SK-N-SH treated with all-trans-retinoic acid at 6 μM for 48 hours (cell line): ENCODE data around the gene HMGB4.

Experiments used
- ISL1 ChIP-seq: fragments of 250-450 bp; sonication (Bioruptor Pico); IDR thresholded peaks from 2 replicates; pipeline ENCODE4 v2.1.2; 2022; ENCODE audit warnings: mild to moderate bottlenecking, moderate library complexity
- ZFP3 ChIP-seq: fragments of 250-450 bp; sonication (Bioruptor Pico); IDR thresholded peaks from 2 replicates; pipeline ENCODE4 v1.5.0; 2020; ENCODE audit warnings: mild to moderate bottlenecking, moderate library complexity
- ZFP30 ChIP-seq: fragments of 450-650 bp; formaldehyde crosslinking; IDR thresholded peaks from 2 replicates; pipeline ENCODE4 v1.5.0; 2022; ENCODE audit warnings: mild to moderate bottlenecking, moderate library complexity
- TF ChIP-seq, protein P1 (sequence below): fragments of 250-450 bp; sonication (Bioruptor Pico); IDR thresholded peaks from 2 replicates; pipeline ENCODE4 v1.8.0; 2021; ENCODE audit warnings: low read depth, mild to moderate bottlenecking, moderate library complexity, borderline replicate concordance
- TF ChIP-seq, protein P2 (sequence below): fragments of 250-450 bp; sonication (Bioruptor Pico); IDR thresholded peaks from 2 replicates; pipeline ENCODE4 v1.8.0; 2020; ENCODE audit warnings: mild to moderate bottlenecking, moderate library complexity, borderline replicate concordance
- TF ChIP-seq, protein P3 (sequence below): fragments of 250-450 bp; sonication (Bioruptor Pico); IDR thresholded peaks from 2 replicates; pipeline ENCODE4 v1.5.1; 2020; ENCODE audit warnings: low read depth, mild to moderate bottlenecking, moderate library complexity

DNA sequence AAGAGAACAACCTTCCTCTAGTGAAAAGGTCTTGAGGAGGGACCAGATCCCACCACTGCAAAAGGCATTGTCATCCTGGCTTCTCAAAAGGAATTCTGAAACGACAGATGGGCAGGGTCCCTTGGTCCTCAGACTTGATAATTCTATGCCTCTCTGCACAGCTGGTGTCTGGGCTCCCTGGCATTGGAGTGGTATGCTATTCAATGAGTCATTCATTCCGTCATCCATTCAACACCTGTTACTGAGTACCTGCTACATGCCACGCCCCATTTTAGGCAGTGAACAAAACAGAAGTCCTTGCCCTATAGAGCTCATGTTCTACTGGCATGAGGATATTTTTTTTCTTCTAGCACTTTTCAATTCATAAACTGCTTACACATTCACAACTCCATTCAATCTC lies 45.8 kb upstream of the HMGB4 start:
- TF ChIP-seq, protein P1, sequence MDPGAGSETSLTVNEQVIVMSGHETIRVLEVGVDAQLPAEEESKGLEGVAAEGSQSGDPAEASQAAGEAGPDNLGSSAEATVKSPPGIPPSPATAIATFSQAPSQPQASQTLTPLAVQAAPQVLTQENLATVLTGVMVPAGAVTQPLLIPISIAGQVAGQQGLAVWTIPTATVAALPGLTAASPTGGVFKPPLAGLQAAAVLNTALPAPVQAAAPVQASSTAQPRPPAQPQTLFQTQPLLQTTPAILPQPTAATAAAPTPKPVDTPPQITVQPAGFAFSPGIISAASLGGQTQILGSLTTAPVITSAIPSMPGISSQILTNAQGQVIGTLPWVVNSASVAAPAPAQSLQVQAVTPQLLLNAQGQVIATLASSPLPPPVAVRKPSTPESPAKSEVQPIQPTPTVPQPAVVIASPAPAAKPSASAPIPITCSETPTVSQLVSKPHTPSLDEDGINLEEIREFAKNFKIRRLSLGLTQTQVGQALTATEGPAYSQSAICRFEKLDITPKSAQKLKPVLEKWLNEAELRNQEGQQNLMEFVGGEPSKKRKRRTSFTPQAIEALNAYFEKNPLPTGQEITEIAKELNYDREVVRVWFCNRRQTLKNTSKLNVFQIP (CRISPR knock-in tag), result no peak
- TF ChIP-seq ZFP3 (CRISPR knock-in tag), result no peak
- no peak for TF ChIP-seq ZFP30 (CRISPR knock-in tag)
- TF ChIP-seq, protein P2, sequence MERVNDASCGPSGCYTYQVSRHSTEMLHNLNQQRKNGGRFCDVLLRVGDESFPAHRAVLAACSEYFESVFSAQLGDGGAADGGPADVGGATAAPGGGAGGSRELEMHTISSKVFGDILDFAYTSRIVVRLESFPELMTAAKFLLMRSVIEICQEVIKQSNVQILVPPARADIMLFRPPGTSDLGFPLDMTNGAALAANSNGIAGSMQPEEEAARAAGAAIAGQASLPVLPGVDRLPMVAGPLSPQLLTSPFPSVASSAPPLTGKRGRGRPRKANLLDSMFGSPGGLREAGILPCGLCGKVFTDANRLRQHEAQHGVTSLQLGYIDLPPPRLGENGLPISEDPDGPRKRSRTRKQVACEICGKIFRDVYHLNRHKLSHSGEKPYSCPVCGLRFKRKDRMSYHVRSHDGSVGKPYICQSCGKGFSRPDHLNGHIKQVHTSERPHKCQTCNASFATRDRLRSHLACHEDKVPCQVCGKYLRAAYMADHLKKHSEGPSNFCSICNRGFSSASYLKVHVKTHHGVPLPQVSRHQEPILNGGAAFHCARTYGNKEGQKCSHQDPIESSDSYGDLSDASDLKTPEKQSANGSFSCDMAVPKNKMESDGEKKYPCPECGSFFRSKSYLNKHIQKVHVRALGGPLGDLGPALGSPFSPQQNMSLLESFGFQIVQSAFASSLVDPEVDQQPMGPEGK (CRISPR knock-in tag), result no peak
- no peak for TF ChIP-seq ISL1
- TF ChIP-seq, protein P3, sequence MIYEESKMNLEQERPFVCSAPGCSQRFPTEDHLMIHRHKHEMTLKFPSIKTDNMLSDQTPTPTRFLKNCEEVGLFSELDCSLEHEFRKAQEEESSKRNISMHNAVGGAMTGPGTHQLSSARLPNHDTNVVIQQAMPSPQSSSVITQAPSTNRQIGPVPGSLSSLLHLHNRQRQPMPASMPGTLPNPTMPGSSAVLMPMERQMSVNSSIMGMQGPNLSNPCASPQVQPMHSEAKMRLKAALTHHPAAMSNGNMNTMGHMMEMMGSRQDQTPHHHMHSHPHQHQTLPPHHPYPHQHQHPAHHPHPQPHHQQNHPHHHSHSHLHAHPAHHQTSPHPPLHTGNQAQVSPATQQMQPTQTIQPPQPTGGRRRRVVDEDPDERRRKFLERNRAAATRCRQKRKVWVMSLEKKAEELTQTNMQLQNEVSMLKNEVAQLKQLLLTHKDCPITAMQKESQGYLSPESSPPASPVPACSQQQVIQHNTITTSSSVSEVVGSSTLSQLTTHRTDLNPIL (CRISPR knock-in tag), result no peak
